Tibial nerve (tissue), 3 donors: ENCODE results near the gene IQSEC1.

ENCODE experiments used
- CTCF ChIP-seq, 5 experiments: fragments of 200-600 bp in 3 of 5; fragments of 450-650 bp in 2 of 5; sonication (generic) in 3 of 5; IDR thresholded peaks; one replicate each; pipeline ENCODE4 v1.5.1; 2016 to 2019; ENCODE audit warnings: antibody characterized with exemption in 5 of 5, mild to moderate bottlenecking in 3 of 5, moderate library complexity in 2 of 5
- POLR2A ChIP-seq, 2 donors: fragments of 450-650 bp; IDR thresholded peaks; one replicate each; pipeline ENCODE4 v1.6.1; 2017; ENCODE audit warnings: antibody characterized with exemption in 2 of 2, mild to moderate bottlenecking in 2 of 2, moderate library complexity in 2 of 2

GRCh38 chr3:12953201-12953995, 119.8 kb downstream of the IQSEC1 start:
- no peak for TF ChIP-seq CTCF (IDR thresholded peaks at IDR 0.05)
- TF ChIP-seq POLR2A (IDR thresholded peaks at IDR 0.05): no peak
